ENCODE data around the gene RNF135. TPM values are rescaled to one million over a fixed set of nuclear protein-coding genes. Genes with fewer than 3 reads are reported as not detected.
"Not testable (repeated sequence)": the region's sequence is repeated elsewhere in the genome, so short reads cannot be mapped to it uniquely, and the experiment has no call there.

The RNF135 gene
- total RNA-seq, 1 experiment from 2014 or later: 1.0 TPM

- Histone ChIP-seq H3K4me3 (no peak overlapping the region), H3K27ac (no peak overlapping the region), H3K36me3 (no peaks in the 10 kb centered on the region), H3K27me3 (no peaks in the 10 kb centered on the region; the same call in 1 of the 2 replicates), H3K4me1 (no peaks in the 10 kb centered on the region), H3K9me3 (replicated peaks) (no peaks in the 10 kb centered on the region)
- DNase-seq: no peak
Measured at GRCh38 chr17:31004160-31004559, 33.3 kb downstream of the RNF135 start.

DNA sequence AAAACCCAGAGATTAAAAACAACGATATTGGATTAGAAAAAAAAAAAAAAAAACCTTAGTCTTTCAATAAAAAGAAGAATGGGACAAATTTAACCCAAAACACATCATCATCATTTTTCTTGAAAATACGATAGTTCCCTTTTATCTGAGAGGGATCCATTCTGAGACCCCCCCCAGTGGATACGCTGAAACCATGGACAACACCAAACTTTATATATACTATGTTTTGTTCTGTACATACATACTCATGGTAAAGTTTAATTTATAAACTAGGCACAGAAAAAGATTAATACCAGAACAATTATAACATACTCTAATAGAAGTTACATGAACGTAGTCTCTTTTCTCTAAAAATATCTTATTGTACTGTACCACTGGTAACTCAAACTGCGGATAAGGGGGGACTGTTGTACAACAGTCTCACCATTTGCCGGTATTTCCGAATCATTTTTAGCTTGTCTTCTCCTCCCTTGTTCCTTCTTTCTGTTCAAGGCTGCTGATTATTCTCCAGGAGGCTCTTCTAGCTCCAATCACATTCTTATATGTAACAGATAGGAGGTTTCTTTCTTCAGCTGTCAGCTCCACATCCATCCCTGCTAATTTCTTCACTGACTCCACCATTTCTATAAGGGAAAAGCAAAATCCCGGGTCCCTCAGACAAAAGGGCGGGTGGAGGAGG is 37.0 kb downstream of the RNF135 start:
- no peak overlapping the region for H3K27ac ChIP-seq
- no peaks in the 10 kb centered on the region for H3K4me1 ChIP-seq
- no peaks in the 10 kb centered on the region for H3K36me3 ChIP-seq
- H3K9me3 ChIP-seq (replicated peaks): no peaks in the 10 kb centered on the region
- DNase-seq: no peak
- H3K27me3 ChIP-seq: no peaks in the 10 kb centered on the region; the same call in 1 of the 2 replicates
- no peak overlapping the region for H3K4me3 ChIP-seq

DNA sequence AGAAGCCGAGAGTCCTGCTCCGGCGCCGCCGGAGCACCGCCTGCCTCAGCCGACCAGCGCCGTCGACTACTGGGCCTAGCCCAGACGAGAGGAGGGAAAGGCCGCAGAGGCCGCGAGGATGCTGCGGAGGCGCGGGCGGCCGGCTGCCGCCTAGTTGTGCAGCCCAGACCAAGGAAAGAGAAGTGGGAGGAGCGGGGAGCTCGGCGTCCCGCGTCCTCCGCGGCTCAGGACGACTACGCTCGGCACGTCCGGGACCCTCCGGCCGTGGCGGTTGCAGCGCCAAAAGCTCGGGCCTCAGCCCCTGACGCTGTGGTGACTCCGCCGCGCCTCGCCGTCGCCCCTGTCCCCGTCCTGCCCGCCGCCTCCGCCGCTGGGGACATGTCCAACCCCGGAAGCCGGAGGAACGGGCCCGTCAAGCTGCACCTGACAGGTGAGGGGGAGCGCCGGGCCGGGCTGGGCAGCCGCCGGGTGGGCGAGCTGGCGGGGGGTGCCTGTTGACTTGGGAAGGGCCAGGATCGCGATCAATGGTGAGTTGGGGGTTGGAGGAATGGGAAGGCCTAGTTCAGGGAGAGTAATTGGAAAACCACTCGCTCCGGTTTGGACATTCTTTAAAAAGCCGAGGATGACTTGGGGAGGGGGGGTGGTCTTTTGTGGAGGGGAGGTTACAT is 37.7 kb downstream of the RNF135 start:
- Histone ChIP-seq H3K4me1 (no peaks in the 10 kb centered on the region), H3K9me3 (replicated peaks) (no peaks in the 10 kb centered on the region), H3K4me3 (no peak overlapping the region), H3K27me3 (no peaks in the 10 kb centered on the region; the same call in 1 of the 2 replicates), H3K27ac (no peak overlapping the region), H3K36me3 (no peaks in the 10 kb centered on the region)
- DNase-seq: no peak

DNA sequence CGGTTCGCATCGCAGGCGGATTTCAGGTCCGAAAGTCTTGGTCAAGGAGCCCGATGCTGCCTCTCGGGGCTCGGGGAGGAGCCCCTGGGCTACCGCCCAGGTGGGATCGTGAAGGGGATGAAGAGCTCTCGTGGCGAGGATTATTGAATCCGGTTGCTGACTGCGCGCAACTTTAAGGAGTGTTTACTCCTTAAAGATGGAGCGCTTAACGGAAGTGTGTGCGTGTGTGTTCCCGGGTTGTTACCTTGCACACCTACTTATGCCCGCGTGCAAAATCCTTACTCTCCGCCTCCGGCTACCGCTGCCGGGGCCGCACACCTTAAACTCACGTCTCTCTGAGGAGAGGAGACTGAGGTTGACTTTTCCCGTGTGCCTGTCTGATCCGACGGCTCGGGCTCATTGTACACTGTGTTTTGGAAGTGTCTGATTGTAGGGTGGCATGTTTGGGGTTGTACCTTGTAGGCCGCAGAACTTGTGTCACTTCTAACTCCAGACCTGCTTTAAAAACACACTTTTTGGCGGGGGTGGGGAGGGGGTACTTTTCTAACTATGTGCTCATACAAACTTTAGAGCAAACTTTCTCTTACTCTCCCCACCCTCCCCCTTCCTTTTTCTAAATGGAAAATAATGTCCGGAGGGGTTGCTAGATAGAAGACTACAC is 38.3 kb downstream of the RNF135 start:
- not testable (repeated sequence) for H3K36me3 ChIP-seq; H3K27me3 ChIP-seq; H3K27ac ChIP-seq; H3K4me3 ChIP-seq; H3K9me3 ChIP-seq (replicated peaks); H3K4me1 ChIP-seq; DNase-seq

DNA sequence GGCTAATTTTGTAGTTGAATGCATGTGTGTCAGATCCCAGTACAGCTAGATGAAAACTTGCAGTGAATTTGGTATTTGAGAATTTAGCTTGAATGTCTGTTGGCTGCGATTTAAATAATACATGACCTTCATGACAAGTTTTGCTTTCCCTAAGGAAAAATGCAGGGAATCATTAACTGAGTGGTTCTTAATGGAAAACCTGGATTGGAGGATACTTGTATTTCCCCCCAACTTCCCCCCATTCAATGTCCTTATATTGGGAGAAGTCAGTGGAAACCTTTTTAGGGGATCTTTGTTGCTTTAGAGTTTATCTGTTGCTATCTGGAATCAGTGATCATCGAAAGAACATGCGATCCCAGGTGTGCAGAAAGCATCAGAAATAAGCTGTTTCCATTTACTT is 39.2 kb downstream of the RNF135 start:
- not testable (repeated sequence) for H3K9me3 ChIP-seq (replicated peaks); H3K27ac ChIP-seq; H3K4me3 ChIP-seq

GRCh38 chr17:31013844-31014243 is 43.0 kb downstream of the RNF135 start:
- no peak for DNase-seq
- Histone ChIP-seq H3K4me3 (no peak overlapping the region), H3K27me3 (no peaks in the 10 kb centered on the region), H3K4me1 (no peaks in the 10 kb centered on the region), H3K27ac (no peak overlapping the region), H3K9me3 (replicated peaks) (no peaks in the 10 kb centered on the region; the same call in 1 of the 2 replicates), H3K36me3 (0 out of 2 replicates have a peak, but pooled peaks cover 2% of the 10 kb centered on the region)

More for the DNA sequence above, 39.2 kb downstream of the RNF135 start:
- not testable (repeated sequence) for DNase-seq, H3K4me1 ChIP-seq, H3K27me3 ChIP-seq, H3K36me3 ChIP-seq

DNA sequence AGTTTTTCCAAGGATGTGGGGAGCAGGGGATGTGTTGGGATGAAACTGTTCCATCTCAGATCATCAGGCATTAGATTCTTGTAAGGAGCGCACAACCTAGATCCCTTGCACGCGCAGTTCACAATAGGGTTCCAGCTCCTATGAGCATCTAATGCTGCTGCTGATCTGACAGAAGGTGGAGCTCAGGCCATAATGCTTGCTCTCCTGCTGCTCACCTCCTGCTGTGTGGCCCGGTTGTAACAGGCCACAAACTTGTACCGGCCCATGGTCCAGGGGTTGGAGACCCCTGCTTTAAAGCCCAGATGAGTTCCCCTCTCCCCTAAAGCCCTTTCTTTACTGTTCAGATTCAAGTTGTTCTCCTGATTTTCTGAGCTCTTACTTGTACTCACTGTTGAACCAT is 44.8 kb downstream of the RNF135 start:
- Histone ChIP-seq H3K9me3 (replicated peaks) (no peaks in the 10 kb centered on the region; the same call in 1 of the 2 replicates), H3K4me3 (no peak overlapping the region), H3K27ac (no peak overlapping the region), H3K27me3 (no peaks in the 10 kb centered on the region), H3K4me1 (no peaks in the 10 kb centered on the region), H3K36me3 (0 out of 2 replicates have a peak, but pooled peaks cover 3% of the 10 kb centered on the region)
- DNase-seq: no peak

DNA sequence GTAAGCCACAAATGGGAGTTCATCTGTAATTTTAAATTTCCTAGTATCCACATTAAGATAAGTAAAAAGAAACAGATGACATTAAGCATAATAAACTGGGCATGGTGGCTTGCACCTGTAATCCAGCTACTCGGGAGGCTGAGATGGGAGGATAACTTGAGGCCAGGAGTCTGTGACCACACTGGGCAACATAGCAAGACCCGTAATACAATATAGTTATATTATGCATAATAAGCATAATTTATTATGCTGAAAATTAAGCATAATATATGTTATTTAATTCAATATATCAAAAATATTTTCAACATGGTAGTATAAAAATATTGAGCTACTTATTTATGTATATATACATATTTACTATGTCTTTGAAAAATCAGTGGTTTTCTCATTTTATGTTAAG is 48.2 kb downstream of the RNF135 start:
- Histone ChIP-seq H3K4me1 (no peaks in the 10 kb centered on the region), H3K9me3 (replicated peaks) (no peaks in the 10 kb centered on the region; the same call in 1 of the 2 replicates), H3K4me3 (no peak overlapping the region), H3K27me3 (no peaks in the 10 kb centered on the region), H3K36me3 (0 out of 2 replicates have a peak, but pooled peaks cover 3% of the 10 kb centered on the region), H3K27ac (no peak overlapping the region)
- DNase-seq: no peak

- H3K4me1 ChIP-seq; DNase-seq; H3K36me3 ChIP-seq; H3K27ac ChIP-seq; H3K27me3 ChIP-seq; H3K9me3 ChIP-seq (replicated peaks); H3K4me3 ChIP-seq: not testable (repeated sequence)
Measured at GRCh38 chr17:31023171-31023570, 52.3 kb downstream of the RNF135 start.

GRCh38 chr17:31031841-31032240 is 61.0 kb downstream of the RNF135 start:
- no peaks in the 10 kb centered on the region for H3K27me3 ChIP-seq
- no peaks in the 10 kb centered on the region for H3K9me3 ChIP-seq (replicated peaks)
- H3K27ac ChIP-seq: no peak overlapping the region
- no peak for DNase-seq
- H3K4me3 ChIP-seq: peak overlapping the region; percentile 46
- H3K4me1 ChIP-seq: peaks cover 3% of the 10 kb centered on the region; the same call in 1 of the 2 replicates
- H3K36me3 ChIP-seq: no peaks in the 10 kb centered on the region

GRCh38 chr17:31035611-31036010 is 64.8 kb downstream of the RNF135 start:
- not testable (repeated sequence) for H3K27me3 ChIP-seq; H3K4me1 ChIP-seq; H3K4me3 ChIP-seq; H3K36me3 ChIP-seq; H3K9me3 ChIP-seq (replicated peaks); H3K27ac ChIP-seq; DNase-seq

DNA sequence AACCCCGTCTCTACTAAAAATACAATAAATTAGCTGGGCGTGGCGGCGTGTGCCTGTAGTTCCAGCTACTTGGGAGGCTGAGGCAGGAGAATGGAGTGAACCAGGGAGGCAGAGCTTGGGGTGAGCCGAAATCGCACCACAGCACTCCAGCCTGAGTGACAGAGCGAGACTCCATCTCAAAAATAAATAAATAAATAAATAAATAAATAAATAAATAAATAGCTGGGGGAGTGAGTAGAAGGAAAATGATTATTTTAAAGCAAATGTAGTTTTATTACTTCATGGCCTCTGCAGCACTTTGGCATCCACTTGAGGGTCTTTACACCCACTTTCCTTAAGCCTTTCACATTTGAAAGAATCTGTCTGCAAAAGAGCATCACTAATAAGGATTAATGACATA is 70.0 kb downstream of the RNF135 start:
- H3K9me3 ChIP-seq (replicated peaks); H3K36me3 ChIP-seq; H3K27ac ChIP-seq; DNase-seq; H3K4me1 ChIP-seq; H3K4me3 ChIP-seq; H3K27me3 ChIP-seq: not testable (repeated sequence)

GRCh38 chr17:31042378-31042777 is 71.5 kb downstream of the RNF135 start:
- H3K4me3 ChIP-seq; H3K36me3 ChIP-seq; DNase-seq; H3K27me3 ChIP-seq; H3K4me1 ChIP-seq; H3K9me3 ChIP-seq (replicated peaks); H3K27ac ChIP-seq: not testable (repeated sequence)

- not testable (repeated sequence) for H3K36me3 ChIP-seq; H3K27ac ChIP-seq; H3K27me3 ChIP-seq; H3K9me3 ChIP-seq (replicated peaks); H3K4me1 ChIP-seq; H3K4me3 ChIP-seq; DNase-seq
Measured at GRCh38 chr17:31046856-31047425, 76.1 kb downstream of the RNF135 start.

- no peaks in the 10 kb centered on the region for H3K27me3 ChIP-seq
- no peaks in the 10 kb centered on the region for H3K36me3 ChIP-seq
- no peak overlapping the region for H3K27ac ChIP-seq
- DNase-seq: no peak
- no peaks in the 10 kb centered on the region; the same call in 1 of the 2 replicates for H3K9me3 ChIP-seq (replicated peaks)
- H3K4me1 ChIP-seq: peaks cover 11% of the 10 kb centered on the region
- no peak overlapping the region for H3K4me3 ChIP-seq
Measured at GRCh38 chr17:31048142-31048541, 77.3 kb downstream of the RNF135 start.

Measured in SJCRH30 (cell line).